Measurements from ENCODE around the gene KLHL40. TPM values are rescaled to one million over a fixed set of nuclear protein-coding genes. Genes with fewer than 3 reads are reported as not detected.

Gene KLHL40
- total and polyA plus RNA-seq, 9 donors: 86.0 to 176 (median 124) TPM

DNA sequence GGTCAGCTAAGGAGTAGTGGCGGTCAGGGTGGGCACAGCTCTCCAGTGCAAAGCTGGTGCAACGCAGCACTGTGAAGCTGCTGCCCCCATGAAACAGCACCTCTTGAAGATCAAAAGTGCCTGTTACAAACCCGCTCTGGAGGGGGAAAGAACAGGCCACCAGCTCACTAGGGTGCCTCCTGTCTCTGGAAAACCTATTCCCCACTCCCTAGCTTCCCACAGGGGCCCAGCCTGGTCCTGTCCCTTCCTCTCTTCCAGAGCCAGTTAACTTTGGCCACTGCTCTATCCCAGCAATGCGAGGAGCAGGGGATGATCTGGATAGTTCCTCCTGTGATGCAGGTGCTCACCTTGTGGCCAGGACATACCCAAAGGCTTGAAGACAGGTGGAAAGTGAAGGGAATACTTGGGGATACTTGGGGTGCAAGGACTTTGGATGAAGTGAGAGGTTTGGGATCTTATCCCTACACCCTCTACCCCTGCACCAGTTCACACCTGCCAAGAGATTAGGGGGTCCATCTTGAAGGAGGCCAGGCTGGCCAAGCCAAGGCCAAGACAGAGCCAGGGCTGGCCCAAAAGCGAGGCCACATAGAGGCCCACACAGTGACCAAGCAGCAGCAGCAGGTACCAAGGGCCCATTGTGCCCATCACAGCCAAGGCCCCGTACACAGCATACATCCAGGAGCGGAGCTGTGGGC is 13.0 kb downstream of the KLHL40 start:
- no peak overlapping the region for H3K4me3 ChIP-seq (ENCODE audit: low read length)
- H3K36me3 ChIP-seq (ENCODE audit: control insufficient read depth, insufficient read depth, low read length): no peaks in the 10 kb centered on the region
- no peaks in the 10 kb centered on the region for H3K27me3 ChIP-seq (ENCODE audit: control insufficient read depth, insufficient read depth, low read length)
- no peak for DNase-seq
- 86% methylated on average over 6 of the region's 7 CpGs for WGBS (ENCODE audit: insufficient coverage)
- H3K27ac ChIP-seq (ENCODE audit: low read length): no peak overlapping the region
- H3K4me1 ChIP-seq (ENCODE audit: control insufficient read depth, insufficient read depth, low read length): peaks cover 25% of the 10 kb centered on the region
- no peaks in the 10 kb centered on the region for H3K9me3 ChIP-seq (replicated peaks; ENCODE audit: control insufficient read depth, low read depth, low read length)

DNA sequence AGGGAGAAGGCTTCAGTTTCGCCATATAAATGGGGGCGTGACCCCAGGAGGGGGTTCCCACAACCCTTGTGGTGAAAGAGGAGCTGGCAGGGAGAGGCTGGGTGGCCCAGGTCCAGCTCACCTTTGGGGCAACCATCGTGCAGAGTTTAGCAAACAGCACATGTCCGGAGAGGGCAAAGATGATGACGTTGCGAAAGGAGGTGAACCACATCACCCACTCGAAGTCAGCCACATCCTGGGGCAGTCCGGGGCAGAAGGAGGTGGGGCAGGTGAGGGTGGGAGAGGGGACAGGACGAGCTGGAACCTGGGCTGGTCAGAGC is 13.5 kb downstream of the KLHL40 start:
- H3K27ac ChIP-seq (ENCODE audit: low read length): no peak overlapping the region
- no peaks in the 10 kb centered on the region for H3K27me3 ChIP-seq (ENCODE audit: control insufficient read depth, insufficient read depth, low read length)
- H3K4me1 ChIP-seq (ENCODE audit: control insufficient read depth, insufficient read depth, low read length): peaks cover 30% of the 10 kb centered on the region
- no peaks in the 10 kb centered on the region for H3K9me3 ChIP-seq (replicated peaks; ENCODE audit: control insufficient read depth, low read depth, low read length)
- H3K4me3 ChIP-seq (ENCODE audit: low read length): no peak overlapping the region
- no peak for DNase-seq
- no peaks in the 10 kb centered on the region for H3K36me3 ChIP-seq (ENCODE audit: control insufficient read depth, insufficient read depth, low read length)
- WGBS (ENCODE audit: insufficient coverage): 86% methylated on average over 6 of the region's 9 CpGs

DNA sequence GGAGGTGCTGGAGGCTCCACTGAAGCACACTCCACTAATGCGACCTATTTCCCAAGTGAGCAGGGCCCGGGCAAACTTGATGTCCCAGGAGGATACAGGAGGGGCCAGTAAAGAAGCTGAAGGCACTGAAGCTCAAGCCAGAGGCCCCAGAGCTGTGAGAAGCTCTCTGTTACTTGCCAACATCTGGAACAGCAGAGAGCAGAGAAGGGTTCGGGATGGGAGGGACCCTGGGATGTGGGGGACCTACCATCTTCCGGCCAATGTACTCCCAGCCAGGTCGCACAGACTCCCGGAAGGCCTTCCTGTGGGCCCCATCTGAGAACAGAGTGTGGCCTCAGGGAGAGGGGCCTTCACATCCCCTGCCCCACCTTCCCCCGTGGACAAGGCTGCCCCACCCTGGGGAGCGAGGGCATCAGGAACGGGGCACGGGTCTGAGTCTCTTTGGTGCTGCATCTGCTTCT is 14.2 kb downstream of the KLHL40 start:
- Histone ChIP-seq H3K36me3 (ENCODE audit: control insufficient read depth, insufficient read depth, low read length) (no peaks in the 10 kb centered on the region), H3K27ac (ENCODE audit: low read length) (no peak overlapping the region), H3K4me1 (ENCODE audit: control insufficient read depth, insufficient read depth, low read length) (peaks cover 37% of the 10 kb centered on the region), H3K9me3 (replicated peaks; ENCODE audit: control insufficient read depth, low read depth, low read length) (no peaks in the 10 kb centered on the region), H3K4me3 (ENCODE audit: low read length) (no peak overlapping the region), H3K27me3 (ENCODE audit: control insufficient read depth, insufficient read depth, low read length) (no peaks in the 10 kb centered on the region)
- DNase-seq: no peak
- 80% methylated on average over 1 of the region's 10 CpGs for WGBS (ENCODE audit: insufficient coverage)

DNA sequence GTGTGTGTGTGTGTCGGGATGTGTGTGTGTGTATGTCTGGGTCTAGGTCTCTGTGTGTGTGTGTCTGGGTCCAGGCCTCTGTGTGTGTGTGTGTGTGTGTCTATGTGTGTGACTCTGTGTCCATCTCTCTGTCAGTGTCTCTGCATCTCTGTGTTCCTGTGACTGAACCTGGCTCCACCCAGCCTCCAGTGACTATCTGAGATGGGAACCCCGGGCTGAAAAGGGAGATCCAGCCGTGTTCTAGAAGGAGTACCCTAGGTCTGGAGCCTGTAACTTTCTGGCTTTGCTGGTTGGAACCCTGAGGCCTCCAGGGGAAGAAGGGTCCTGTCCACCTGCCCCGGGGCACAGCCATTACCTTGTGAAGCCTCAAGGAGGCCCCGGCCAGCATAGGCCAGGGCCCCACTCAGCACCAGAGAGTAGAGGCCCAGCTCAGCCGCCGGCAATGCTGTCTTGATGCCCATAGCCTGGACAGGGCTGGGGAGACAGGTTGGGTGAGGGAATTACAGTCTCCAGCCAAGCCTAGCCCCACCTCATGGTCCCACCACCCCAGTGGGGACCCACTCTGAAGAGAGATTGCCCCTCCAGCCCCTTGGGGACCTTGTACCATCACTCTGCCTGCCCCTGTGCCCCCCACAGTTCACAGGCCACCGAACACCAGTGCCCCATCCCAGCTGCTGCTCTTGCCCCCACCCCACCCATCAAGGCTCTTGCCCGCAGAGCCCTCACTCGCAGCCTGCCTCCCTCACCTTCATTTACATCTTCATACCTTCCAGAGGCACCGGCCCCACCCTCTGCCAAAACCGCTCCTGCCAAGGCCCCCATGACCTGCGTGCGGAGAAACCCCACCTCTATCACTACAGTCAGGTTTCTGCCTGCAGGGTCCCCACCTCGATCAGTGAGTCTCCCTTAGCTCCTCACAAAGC is 15.3 kb downstream of the KLHL40 start:
- Histone ChIP-seq H3K27ac (ENCODE audit: low read length) (peak overlapping the region; percentile 82), H3K4me3 (ENCODE audit: low read length) (no peak overlapping the region), H3K27me3 (ENCODE audit: control insufficient read depth, insufficient read depth, low read length) (no peaks in the 10 kb centered on the region), H3K4me1 (ENCODE audit: control insufficient read depth, insufficient read depth, low read length) (peaks cover 42% of the 10 kb centered on the region), H3K9me3 (replicated peaks; ENCODE audit: control insufficient read depth, low read depth, low read length) (no peaks in the 10 kb centered on the region), H3K36me3 (ENCODE audit: control insufficient read depth, insufficient read depth, low read length) (no peaks in the 10 kb centered on the region)
- WGBS (ENCODE audit: insufficient coverage): 66% methylated on average over 10 of the region's 15 CpGs
- DNase-seq: no peak

DNA sequence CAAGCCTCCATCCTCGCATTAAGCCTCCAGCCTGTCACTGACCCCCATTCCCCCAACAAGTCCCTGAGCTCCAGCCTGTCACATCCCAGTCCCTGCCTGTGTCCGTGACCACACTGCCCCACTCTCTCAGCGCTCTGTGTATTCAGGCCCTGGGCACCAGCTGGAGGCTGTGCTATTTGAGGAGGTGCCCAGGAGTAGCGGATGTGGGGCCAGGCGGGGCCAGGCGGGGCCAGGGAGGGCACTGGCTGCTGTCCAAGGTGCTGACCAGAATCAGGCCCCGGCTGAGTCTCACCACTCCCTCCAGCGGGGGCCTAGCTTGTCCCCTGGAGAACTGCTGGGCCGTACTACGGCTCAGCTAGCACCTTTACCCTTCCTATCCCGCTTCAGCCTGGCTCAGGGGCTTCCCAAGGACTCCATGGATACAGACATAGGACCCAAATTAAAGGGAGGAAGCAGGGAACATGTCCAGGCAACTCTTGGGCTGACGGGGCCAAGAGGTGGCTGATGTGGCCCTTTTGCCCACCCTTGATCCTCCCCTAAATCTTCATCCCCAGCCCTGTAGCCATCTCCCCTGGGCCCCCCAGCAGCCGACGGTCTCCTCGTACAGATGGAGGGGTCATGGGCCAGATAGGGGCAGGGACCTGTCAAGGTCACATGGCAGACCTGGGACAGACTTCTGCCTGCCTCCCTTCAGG is 16.2 kb downstream of the KLHL40 start:
- no peaks in the 10 kb centered on the region for H3K9me3 ChIP-seq (replicated peaks; ENCODE audit: control insufficient read depth, low read depth, low read length)
- H3K27me3 ChIP-seq (ENCODE audit: control insufficient read depth, insufficient read depth, low read length): no peaks in the 10 kb centered on the region
- no peaks in the 10 kb centered on the region for H3K36me3 ChIP-seq (ENCODE audit: control insufficient read depth, insufficient read depth, low read length)
- peak overlapping the region; percentile 84 for H3K27ac ChIP-seq (ENCODE audit: low read length)
- WGBS (ENCODE audit: insufficient coverage): 15% methylated on average over 7 of the region's 15 CpGs
- H3K4me1 ChIP-seq (ENCODE audit: control insufficient read depth, insufficient read depth, low read length): peaks cover 43% of the 10 kb centered on the region
- H3K4me3 ChIP-seq (ENCODE audit: low read length): peak overlapping the region; percentile 20
- peak; percentile 76 for DNase-seq

DNA sequence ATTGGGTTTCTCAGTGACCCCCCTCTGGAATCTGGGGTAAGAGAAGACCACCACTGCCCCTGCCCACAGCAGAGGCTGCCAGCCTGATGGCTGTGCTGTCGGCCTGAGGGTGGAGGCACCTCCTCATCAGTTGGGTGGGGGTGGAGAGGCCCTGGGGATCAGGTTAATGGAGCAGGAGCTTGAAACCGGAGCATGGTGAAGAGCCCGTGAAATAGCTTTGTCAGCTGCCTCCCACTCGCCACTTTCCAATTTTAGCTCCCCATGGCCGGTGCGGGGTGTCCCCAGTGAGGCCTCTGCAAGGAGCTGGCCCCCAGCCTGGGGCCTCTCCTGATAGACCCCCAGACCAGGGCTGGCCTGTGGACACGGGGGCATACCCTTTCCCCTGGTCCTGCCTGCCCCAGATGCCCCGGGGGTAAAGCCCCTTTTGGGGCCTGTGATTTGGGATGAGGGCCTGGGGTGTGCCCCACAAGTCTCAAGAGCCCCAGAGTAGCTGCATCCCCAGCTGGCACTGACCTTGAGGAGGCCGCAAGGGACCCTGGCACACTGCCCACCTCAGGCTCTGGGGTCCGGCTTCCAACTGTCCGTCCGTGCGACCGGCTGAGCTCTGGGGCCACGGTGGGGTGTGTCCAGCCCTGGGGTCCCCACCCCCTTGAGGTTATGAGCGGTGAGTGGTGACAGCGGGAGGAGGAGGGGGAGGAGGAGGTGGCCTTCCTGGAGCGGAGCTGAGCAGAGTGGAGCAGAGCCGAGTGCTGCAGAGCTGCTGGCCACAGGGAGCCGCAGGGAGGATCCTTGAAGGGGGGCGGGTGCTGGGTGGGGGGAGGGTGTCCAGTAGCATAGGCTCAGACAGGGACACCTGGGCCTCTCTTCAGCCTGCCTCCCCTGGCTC is 17.0 kb downstream of the KLHL40 start, which contains the start of gene HHATL:
Gene HHATL, minus strand, starts transcription at position 733 of the 886 bp plus-strand sequence. CDS start 1,972 bp downstream, outside the sequence.
- H3K4me3 ChIP-seq (ENCODE audit: low read length): peak within 1 kb of the TSS; percentile 31
- H3K27me3 ChIP-seq (ENCODE audit: control insufficient read depth, insufficient read depth, low read length): no peaks in the 10 kb centered on the region
- peak within 1 kb of the TSS; percentile 84 for H3K27ac ChIP-seq (ENCODE audit: low read length)
- peak; percentile 77 for DNase-seq
- H3K9me3 ChIP-seq (replicated peaks; ENCODE audit: control insufficient read depth, low read depth, low read length): no peaks in the 10 kb centered on the region
- peaks cover 43% of the 10 kb centered on the region for H3K4me1 ChIP-seq (ENCODE audit: control insufficient read depth, insufficient read depth, low read length)
- WGBS (ENCODE audit: insufficient coverage): 45% methylated on average over 14 of the region's 21 CpGs
- no peaks in the 10 kb centered on the region for H3K36me3 ChIP-seq (ENCODE audit: control insufficient read depth, insufficient read depth, low read length)

DNA sequence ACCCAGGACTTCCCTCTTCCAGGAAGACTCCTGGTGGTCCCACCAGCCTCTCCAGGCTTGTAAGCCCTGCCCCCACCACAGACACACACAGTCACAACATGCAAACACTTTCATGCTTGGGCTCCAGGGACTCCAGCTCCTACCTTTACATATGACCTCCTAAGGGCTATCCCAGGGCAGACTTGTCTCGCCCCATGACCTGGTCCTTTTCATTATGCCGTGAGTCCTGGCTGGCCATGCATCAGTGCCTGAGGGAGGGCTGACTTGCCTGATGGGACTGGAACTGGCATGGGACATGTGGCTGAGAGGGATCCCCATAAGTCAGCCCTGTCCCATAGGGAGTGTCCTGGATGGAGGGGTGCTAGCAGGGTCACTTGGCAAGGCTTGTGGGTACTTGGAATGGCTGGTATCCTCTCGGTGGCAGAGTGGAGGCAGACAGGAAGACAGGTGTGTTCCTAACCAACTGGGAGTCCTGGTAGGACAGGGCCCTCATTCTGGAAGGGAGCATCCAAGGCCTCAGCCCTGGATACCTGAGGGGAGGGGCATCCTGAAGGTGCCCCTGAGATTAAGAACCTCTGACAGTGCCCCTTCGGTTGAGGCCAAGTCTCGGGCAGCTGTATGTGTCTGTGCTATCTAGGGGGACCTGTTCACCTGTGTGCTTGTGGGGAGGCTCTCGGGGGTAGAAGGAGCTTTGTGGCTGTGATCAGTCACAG is 17.8 kb downstream of the KLHL40 start:
- DNase-seq: no peak
- no peak overlapping the region for H3K4me3 ChIP-seq (ENCODE audit: low read length)
- H3K9me3 ChIP-seq (replicated peaks; ENCODE audit: control insufficient read depth, low read depth, low read length): no peaks in the 10 kb centered on the region
- H3K27me3 ChIP-seq (ENCODE audit: control insufficient read depth, insufficient read depth, low read length): no peaks in the 10 kb centered on the region
- 66% methylated on average over 6 of the region's 6 CpGs for WGBS (ENCODE audit: insufficient coverage)
- H3K36me3 ChIP-seq (ENCODE audit: control insufficient read depth, insufficient read depth, low read length): no peaks in the 10 kb centered on the region
- H3K27ac ChIP-seq (ENCODE audit: low read length): peak overlapping the region; percentile 71
- H3K4me1 ChIP-seq (ENCODE audit: control insufficient read depth, insufficient read depth, low read length): peaks cover 43% of the 10 kb centered on the region

DNA sequence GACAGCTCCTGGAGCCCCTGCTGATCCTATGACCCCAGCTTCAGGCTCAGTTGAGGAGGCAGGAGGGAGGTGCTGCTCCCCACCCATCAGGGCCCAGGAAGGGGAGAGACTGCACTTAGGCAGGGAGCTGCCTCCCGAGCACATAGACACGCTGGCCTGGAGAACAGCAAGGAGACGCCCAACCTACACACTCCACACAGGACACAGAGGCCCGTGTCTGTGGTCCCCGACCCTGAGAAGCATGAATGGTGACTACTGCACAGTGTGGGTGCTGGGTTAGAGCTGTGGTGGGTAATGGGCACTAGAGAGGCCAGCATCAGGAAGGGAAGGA is 18.3 kb downstream of the KLHL40 start:
- no CpG with 5 or more reads among the region's 5 CpGs for WGBS (ENCODE audit: insufficient coverage)
- H3K9me3 ChIP-seq (replicated peaks; ENCODE audit: control insufficient read depth, low read depth, low read length): no peaks in the 10 kb centered on the region
- DNase-seq: no peak
- H3K4me3 ChIP-seq (ENCODE audit: low read length): no peak overlapping the region
- H3K27me3 ChIP-seq (ENCODE audit: control insufficient read depth, insufficient read depth, low read length): no peaks in the 10 kb centered on the region
- H3K27ac ChIP-seq (ENCODE audit: low read length): peak overlapping the region; percentile 71
- no peaks in the 10 kb centered on the region for H3K36me3 ChIP-seq (ENCODE audit: control insufficient read depth, insufficient read depth, low read length)
- H3K4me1 ChIP-seq (ENCODE audit: control insufficient read depth, insufficient read depth, low read length): peaks cover 43% of the 10 kb centered on the region

DNA sequence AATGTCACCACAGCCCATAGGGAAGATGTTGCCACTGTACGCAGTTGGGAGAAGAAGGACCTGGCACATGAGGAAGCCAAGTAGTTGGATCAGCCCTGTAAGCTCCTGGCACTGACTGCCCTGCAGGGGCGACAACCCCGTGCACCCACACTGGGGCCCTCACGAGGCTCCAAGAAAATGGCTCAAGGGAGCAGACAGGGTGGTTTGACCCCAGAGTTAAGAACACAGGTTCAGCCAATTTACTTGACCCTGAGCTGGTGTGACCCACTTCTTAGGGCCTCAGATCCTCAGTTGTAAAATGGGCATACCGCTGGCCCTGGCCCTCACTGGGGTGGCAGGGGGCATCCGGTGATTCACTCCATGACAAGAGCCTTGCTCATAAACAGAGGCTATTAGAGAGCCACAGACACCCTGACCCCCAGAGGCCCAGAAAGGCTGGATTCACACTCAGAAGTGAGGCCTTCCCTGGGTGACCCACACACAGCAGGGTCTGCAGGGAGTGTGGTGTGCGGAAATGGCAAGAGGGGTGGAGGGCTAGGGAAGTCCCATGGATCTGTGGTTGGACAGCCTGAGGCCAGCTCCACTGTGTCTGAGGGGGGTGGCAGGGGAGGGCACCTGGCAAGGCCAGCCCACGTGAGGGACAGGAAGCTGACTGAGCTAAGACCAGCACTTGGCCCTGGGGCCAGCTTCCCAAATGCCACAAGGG is 19.0 kb downstream of the KLHL40 start:
- peaks cover 43% of the 10 kb centered on the region for H3K4me1 ChIP-seq (ENCODE audit: control insufficient read depth, insufficient read depth, low read length)
- no peaks in the 10 kb centered on the region for H3K27me3 ChIP-seq (ENCODE audit: control insufficient read depth, insufficient read depth, low read length)
- H3K4me3 ChIP-seq (ENCODE audit: low read length): no peak overlapping the region
- 80% methylated on average over 7 of the region's 8 CpGs for WGBS (ENCODE audit: insufficient coverage)
- no peaks in the 10 kb centered on the region for H3K9me3 ChIP-seq (replicated peaks; ENCODE audit: control insufficient read depth, low read depth, low read length)
- H3K36me3 ChIP-seq (ENCODE audit: control insufficient read depth, insufficient read depth, low read length): no peaks in the 10 kb centered on the region
- no peak overlapping the region for H3K27ac ChIP-seq (ENCODE audit: low read length)
- no peak for DNase-seq
